DMS153 treated with DMSO at 0.1 percent for 48 hours (cell line): Measurements from ENCODE around the gene GLIPR1L2.

ENCODE experiments used
- DNase-seq: peaks from one replicate; lab custom pipeline; 2025; ENCODE audit not compliant: unreplicated experiment; lab: John Stamatoyannopoulos, UW

Gene GLIPR1L2

GRCh38 chr12:75476071-75476470 lies 85.2 kb downstream of the GLIPR1L2 start:
- no peak for DNase-seq

GRCh38 chr12:75477137-75477536 lies 86.2 kb downstream of the GLIPR1L2 start:
- DNase-seq, result no peak

DNA sequence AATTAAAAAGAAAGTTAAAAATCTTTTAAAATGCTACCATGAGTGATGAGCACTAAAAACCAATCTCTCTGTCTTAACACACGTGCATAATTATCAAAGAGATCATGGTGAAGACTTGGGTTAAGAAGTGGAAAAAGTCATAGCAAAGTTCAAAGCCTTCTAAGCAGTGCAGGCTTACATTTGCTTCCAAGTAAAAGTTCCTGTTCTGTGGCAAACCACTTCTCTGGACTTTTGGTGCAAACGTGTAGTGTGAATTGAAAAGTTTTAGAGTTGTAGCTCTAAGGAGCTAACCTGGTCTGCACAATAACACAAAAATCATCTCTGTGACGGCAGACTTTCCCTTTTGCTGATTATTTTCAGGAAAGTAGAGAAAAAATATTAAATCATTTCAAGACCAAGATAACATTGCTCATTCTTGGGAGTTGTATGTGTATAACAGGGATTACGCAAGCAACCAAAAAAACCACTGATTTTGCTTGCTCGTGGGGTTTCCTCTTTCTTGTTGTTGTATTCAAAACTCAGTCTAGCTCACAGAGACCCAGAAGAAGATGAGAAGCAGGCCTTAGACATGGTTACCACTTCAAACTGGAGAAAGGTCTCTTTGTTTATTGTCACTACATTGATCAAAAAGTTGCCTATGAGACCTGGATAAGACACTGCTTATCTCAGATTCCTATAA lies 87.4 kb downstream of the GLIPR1L2 start:
- DNase-seq, result no peak

- no peak for DNase-seq
Observed at GRCh38 chr12:75479963-75480461, 89.1 kb downstream of the GLIPR1L2 start.

DNA sequence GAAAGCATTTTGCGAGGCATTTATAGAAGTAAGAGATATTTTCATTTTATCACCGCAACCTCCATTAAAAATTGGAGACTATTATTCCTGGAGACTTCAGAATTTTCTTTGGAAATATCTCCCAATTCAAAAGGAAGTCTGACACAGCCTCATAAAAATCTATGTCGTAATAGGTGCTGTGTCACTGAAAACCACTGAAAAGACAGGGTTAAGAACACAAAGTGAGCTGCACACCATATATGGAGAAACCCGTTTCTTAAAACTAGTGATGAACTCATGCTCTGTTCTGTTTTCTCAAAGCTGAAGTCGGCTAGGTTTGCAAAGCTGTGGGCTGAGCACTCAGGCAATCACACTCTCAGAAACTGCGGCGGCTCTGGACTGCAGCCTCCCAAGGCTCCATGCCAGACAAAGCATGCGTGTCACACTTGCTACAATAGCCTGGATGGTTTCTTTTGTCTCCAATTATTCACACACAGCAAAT lies 89.6 kb downstream of the GLIPR1L2 start, which contains the start of gene GLIPR1:
Gene GLIPR1, plus strand, starts transcription at position 287 of the 481 bp plus-strand sequence. Its CDS starts 126 bp downstream, at position 413.
- DNase-seq, result no peak

DNA sequence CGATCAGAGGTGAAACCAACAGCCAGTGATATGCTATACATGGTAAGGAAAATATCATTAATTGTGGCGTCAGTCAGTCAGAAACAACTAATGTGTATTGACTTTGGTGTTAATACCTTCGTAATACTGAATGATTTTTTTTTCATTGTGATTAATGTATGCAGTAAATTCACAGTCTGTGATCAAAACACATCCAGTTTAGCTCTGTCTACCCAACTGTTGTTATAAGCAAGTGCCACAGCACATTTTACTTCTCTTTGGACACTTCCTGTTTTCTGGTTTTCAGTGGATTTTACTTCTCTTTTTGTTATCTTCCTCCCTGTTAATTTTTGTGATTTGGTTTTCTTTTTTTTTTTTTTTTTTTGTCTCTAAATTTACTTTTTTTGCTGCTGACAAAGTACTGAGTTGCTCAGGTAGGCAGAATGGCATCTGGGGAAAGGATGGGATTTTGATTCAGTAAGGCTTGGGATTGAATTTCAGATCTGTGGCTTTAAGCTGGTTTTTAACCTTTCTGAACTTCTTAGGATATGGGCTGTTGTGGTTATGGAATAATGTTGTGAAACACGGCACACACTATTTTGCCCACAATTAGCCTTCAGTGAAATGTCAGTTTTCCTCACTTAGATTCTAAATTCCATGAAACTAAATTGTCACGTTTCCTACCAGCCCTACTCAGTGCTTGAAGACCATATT lies 90.3 kb downstream of the GLIPR1L2 start:
- DNase-seq, result no peak

- DNase-seq, result no peak
Observed at GRCh38 chr12:75481774-75482173, 90.9 kb downstream of the GLIPR1L2 start.
